ENCODE results near the gene NDOR1. TPM values are rescaled to one million over a fixed set of nuclear protein-coding genes. Genes with fewer than 3 reads are reported as not detected.

Gene NDOR1
- total RNA-seq, 1 experiment from 2014 or later = 31.8 TPM

DNA sequence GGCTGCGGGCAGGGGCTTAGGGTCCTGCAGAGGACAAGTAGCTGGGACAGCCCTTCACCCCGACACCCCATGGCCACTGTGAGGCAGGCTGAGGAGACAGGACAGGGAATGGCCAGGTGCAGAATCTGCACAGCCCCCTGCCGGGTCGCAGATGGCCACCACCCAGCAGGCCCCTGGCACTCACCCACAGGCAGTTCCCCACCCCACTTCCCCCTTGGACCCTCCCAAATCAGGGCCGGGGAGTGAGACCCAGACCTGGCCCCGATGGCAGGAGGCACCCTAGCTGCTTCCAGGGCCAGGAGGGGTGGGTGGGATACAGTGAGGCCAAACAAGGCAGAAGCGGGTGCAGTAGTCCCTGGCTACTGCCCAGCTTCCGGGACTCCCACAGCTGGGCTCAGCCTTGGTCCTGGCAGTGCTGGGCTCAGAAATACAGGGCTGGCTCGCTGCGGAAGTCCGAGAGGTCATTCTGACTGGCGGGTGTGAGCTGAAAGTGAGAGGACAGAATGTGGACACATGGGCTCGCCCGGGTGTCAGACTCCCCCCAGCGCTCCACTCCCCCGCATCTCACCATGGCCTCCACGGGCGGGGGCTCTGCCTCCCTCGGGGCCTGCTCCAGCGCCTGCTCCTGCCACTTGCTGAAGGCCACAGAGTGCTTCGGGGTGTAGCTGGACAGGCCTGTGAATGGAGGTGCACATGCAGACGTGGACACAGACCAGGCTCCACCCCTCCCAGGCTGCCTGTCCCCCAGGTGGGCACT lies 13.6 kb upstream of the NDOR1 start:
- peaks cover 2% of the 10 kb centered on the region for H3K36me3 ChIP-seq (ENCODE audit: control insufficient read depth, insufficient read depth, low read length)
- Mint-ChIP-seq H3K27ac (ENCODE audit: unreplicated experiment) (no peak overlapping the region), H3K4me3 (ENCODE audit: unreplicated experiment) (no peak overlapping the region), H3K4me1 (ENCODE audit: low read depth, unreplicated experiment) (peaks cover 24% of the 10 kb centered on the region), H3K36me3 (ENCODE audit: insufficient read depth, unreplicated experiment) (peaks cover 45% of the 10 kb centered on the region), H3K9me3 (ENCODE audit: unreplicated experiment) (no peaks in the 10 kb centered on the region), H3K27me3 (ENCODE audit: insufficient read depth, unreplicated experiment) (no peaks in the 10 kb centered on the region)
- BruUV-seq (replicated peaks) = no TSS peak
- H3K27me3 ChIP-seq (replicated peaks; ENCODE audit: control insufficient read depth, insufficient read depth, low read length) = no peaks in the 10 kb centered on the region
- intact Hi-C loops (cut with micrococcal nuclease; ENCODE audit: unreplicated experiment) = no loop called here
- no peaks in the 10 kb centered on the region for H3K9me3 ChIP-seq
- no peak overlapping the region for H3K4me3 ChIP-seq (ENCODE audit: low read depth, low read length)
- no peak for TF ChIP-seq CTCF (IDR thresholded peaks at IDR 0.05; ENCODE audit: insufficient read depth in 1 of 2, low read depth in 1 of 2, low read length in 1 of 2, severe bottlenecking in 1 of 2, unreplicated experiment in 1 of 2)
- CTCF ChIA-PET = interaction anchor here (0.8 to 1.3 kb wide), 2 partner anchors 9 to 45 kb away, joined by 3 to 4 read pairs; partner anchors contain the start of gene TPRN
- no peak for DNase-seq
- H3K4me1 ChIP-seq = peaks cover 20% of the 10 kb centered on the region
- POLR2A ChIA-PET = interaction anchor here (0.6 kb wide), 1 partner anchor 9 kb away, joined by 3 read pairs; the partner anchor contains the start of gene TPRN

DNA sequence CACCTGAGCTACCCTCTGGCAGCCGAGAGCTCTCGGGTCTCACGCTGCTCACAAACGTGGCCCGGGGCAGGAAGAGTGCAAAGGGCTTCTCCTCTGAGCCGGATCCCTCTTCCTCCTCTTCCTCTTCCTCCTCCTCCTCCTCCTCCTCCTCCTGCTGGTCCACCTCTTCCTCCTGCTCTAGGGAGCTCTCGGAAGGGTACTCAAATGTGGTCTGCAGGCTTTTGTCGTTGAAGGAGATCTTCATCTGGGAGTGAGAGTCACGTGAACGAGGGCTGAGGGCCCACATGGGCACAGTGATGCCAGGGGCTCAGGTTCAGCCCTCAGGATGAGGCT lies 13.1 kb upstream of the NDOR1 start:
- Mint-ChIP-seq H3K4me1 (ENCODE audit: low read depth, unreplicated experiment) (peaks cover 19% of the 10 kb centered on the region), H3K27me3 (ENCODE audit: insufficient read depth, unreplicated experiment) (no peaks in the 10 kb centered on the region), H3K9me3 (ENCODE audit: unreplicated experiment) (no peaks in the 10 kb centered on the region), H3K36me3 (ENCODE audit: insufficient read depth, unreplicated experiment) (peaks cover 46% of the 10 kb centered on the region), H3K4me3 (ENCODE audit: unreplicated experiment) (no peak overlapping the region), H3K27ac (ENCODE audit: unreplicated experiment) (no peak overlapping the region)
- POLR2A ChIA-PET = interaction anchor here (0.6 kb wide), 1 partner anchor 8 kb away, joined by 3 read pairs; the partner anchor contains the start of gene TPRN
- H3K36me3 ChIP-seq (ENCODE audit: control insufficient read depth, insufficient read depth, low read length) = peaks cover 2% of the 10 kb centered on the region
- no peak overlapping the region for H3K4me3 ChIP-seq (ENCODE audit: low read depth, low read length)
- intact Hi-C loops (cut with micrococcal nuclease; ENCODE audit: unreplicated experiment) = no loop called here
- BruUV-seq (replicated peaks) = no TSS peak
- CTCF ChIA-PET = interaction anchor here (0.8 kb wide), 1 partner anchor 44 kb away, joined by 3 read pairs; no protein-coding TSS in a partner anchor
- no peaks in the 10 kb centered on the region for H3K9me3 ChIP-seq
- TF ChIP-seq CTCF (IDR thresholded peaks at IDR 0.05; ENCODE audit: insufficient read depth in 1 of 2, low read depth in 1 of 2, low read length in 1 of 2, severe bottlenecking in 1 of 2, unreplicated experiment in 1 of 2) = no peak
- H3K27me3 ChIP-seq (replicated peaks; ENCODE audit: control insufficient read depth, insufficient read depth, low read length) = no peaks in the 10 kb centered on the region
- peaks cover 18% of the 10 kb centered on the region for H3K4me1 ChIP-seq
- DNase-seq = no peak

DNA sequence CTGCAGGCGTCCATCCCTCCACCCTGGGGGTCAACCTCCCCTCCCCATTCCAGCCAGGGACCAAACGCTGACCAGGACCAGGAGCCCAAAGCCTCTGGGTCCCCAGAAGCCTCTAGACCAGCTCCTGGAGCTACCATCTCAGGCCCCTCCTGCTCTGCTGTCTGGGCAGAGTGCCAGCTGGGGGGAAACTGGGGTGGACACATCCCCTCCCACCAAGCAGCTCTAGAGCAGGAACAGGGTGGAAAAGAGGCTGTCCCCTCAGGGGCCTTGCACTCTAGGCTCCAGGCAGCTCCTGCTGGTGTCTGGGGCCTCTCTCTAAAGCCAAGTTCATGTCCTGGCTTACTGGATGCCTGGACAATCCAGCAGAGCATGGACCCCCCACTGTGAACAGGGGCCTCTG lies 12.6 kb upstream of the NDOR1 start:
- H3K4me1 Mint-ChIP-seq (ENCODE audit: low read depth, unreplicated experiment) = peaks cover 15% of the 10 kb centered on the region
- Histone ChIP-seq H3K4me3 (ENCODE audit: low read depth, low read length) (no peak overlapping the region), H3K9me3 (no peaks in the 10 kb centered on the region), H3K36me3 (ENCODE audit: control insufficient read depth, insufficient read depth, low read length) (peaks cover 2% of the 10 kb centered on the region), H3K4me1 (peaks cover 20% of the 10 kb centered on the region), H3K27me3 (replicated peaks; ENCODE audit: control insufficient read depth, insufficient read depth, low read length) (no peaks in the 10 kb centered on the region)
- no peak overlapping the region for H3K4me3 Mint-ChIP-seq (ENCODE audit: unreplicated experiment)
- ChIA-PET CTCF (no interaction called here), POLR2A (no interaction called here)
- intact Hi-C loops (cut with micrococcal nuclease; ENCODE audit: unreplicated experiment) = no loop called here
- H3K36me3 Mint-ChIP-seq (ENCODE audit: insufficient read depth, unreplicated experiment) = peaks cover 42% of the 10 kb centered on the region
- TF ChIP-seq CTCF (IDR thresholded peaks at IDR 0.05; ENCODE audit: insufficient read depth in 1 of 2, low read depth in 1 of 2, low read length in 1 of 2, severe bottlenecking in 1 of 2, unreplicated experiment in 1 of 2) = no peak
- no TSS peak for BruUV-seq (replicated peaks)
- H3K9me3 Mint-ChIP-seq (ENCODE audit: unreplicated experiment) = no peaks in the 10 kb centered on the region
- no peaks in the 10 kb centered on the region for H3K27me3 Mint-ChIP-seq (ENCODE audit: insufficient read depth, unreplicated experiment)
- no peak overlapping the region for H3K27ac Mint-ChIP-seq (ENCODE audit: unreplicated experiment)
- DNase-seq = no peak

Measured in Caco-2 (cell line).